Stimulated activated CD4-positive, alpha-beta T cell treated with anti-CD3 and anti-CD28 coated beads, Interleukin-15, amount 100 ng/mL, for 1 hour (primary cell): Measurements from ENCODE around the gene ALAD.

Source experiments
- DNase-seq, 2 donors: peaks; one replicate each; pipeline ENCODE4 v3.0.0-alpha.2; 2020; ENCODE audit warnings: low read depth in 1 of 2, low spot score in 1 of 2

ALAD gene

DNA sequence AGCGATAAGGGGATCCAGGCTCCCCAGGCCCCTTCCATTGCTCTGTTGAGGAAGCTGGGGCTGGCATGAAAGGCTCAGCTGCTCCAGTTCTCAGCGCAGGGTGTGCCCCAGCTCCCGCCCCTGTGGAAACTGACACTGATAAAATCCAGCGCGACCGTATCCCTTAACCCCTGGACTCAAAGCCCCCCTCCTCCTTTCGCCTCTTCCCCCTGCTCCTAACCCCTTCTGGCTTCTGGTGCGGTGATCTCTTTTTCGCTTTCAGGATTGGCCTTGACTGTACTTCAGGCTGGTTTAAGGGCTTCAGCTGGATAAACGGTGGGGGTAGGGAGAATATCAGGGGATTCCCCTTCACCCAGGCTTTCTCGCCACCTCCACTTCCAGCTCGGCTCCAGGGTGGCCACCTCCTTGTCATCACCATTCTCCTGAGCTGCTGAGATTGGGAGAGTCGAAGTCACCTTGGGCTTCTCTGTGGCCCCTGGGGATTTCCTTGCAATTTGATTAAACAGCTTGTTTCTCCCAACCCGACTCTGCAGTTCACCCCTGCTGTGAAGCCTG lies 50.9 kb downstream of the ALAD start:
- DNase-seq = no peak

DNA sequence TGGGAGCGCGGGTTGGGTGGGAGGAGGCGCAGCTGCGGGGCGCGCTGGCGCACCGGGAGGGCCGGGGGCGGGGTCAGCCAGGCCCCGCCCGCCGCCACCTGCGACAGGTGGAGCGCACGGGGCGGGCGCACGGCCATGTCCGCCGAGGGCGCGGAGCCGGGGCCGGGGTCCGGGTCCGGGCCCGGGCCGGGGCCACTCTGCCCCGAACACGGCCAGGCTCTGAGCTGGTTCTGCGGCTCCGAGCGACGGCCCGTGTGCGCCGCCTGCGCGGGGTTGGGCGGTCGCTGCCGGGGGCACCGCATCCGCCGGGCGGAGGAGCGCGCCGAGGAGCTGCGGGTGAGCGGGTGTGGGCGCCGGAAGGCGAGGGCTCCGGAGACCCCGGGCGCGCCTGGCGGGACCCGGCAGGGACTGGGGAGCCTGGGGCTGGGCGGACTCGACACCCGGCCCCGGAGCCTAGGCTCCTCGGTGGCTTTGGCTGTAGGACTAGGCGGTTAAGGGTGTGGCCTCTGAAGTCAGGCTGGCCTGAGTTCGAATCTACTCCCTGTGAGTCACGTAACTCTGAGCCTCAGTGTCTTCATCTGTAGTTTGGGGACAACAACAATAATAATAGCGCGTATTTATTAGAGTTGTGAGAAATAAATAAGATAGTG lies 51.5 kb downstream of the ALAD start, which contains the start of gene BSPRY:
Gene BSPRY (plus strand): TSS at position 97 of the 650 bp plus-strand sequence. CDS start 39 bp downstream, at position 136.
- no peak for DNase-seq

DNA sequence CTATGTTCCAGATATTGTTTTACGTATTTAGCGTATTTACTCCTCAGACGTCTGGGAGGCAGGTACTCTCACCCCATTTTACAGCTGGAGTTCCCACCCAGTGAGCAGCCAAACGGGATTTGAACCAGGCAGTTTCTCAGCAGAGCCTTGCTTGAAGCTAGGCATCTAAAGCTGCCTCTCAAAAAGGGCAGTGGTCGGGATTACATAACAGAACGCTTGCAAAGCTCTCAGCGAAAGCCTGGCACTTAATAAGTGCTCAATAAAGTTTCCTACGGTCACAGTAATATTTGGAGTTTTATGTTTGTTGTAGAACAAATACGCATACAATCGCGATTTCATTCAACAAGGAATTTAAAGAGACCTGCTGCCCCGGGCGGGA lies 52.0 kb downstream of the ALAD start:
- no peak for DNase-seq

DNA sequence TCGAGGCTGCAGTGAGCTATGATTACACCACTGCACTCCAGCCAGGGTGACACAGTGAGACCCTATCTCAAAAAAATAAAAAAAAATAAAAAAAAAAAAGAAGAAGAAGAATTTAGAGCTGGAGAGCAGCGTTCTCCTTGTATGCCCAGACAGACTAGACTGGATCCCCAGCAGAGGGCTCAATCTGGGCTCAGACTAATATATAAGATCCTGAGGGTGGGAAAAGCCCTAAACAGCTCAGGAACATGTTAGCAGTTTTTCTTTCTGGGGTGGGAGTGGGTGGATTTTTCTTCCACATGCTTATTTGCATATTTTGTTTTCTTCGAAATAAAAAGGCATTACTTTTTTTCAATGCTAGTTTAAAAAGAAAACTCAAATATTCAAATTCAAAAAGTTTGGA lies 52.6 kb downstream of the ALAD start:
- no peak for DNase-seq

DNA sequence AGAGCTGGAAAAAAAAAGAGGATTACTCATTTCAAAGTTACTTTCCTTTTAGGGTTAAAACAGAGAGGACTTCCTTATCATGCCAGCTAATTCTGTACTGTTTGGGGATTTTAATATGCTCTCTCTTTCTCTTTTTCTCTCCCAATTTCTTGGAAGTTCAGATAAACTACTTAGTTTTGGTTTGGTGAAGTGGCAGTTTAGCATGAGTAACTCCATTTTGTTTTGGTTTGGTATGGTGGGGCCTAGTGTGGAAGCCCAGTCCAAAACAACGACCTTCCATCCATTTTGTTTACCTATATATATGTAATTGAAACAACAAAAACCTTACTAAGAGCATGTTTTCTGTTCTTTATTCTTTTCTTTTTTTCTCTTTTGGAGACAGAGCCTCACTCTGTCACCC lies 55.4 kb downstream of the ALAD start:
- DNase-seq = no peak

- DNase-seq = no peak
Measured at GRCh38 chr9:113345190-113345589, 55.9 kb downstream of the ALAD start.

DNA sequence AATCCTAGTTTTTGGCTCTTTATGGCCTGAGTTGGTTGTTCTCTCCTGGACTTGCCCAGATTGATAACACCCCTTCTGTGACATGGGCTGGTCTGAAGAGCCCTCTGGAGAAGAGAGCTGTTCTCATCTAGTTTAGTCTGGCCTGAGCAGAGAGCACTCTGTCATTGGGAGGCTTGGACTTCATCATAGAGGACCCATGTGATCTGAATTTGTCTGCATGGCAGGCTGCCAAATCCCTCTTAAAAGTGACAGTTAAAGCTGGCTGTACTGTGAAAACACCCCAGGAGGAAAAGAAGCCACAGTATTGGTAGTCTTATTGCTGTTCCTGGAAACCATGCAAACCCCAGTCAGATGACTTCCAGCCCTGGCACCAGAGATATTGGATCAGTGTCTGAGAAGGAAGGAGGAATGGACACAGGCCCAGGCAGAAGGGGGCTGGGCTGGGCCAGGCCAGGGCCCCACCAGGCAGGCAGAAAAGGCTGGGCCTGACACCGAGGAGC lies 57.3 kb downstream of the ALAD start:
- no peak for DNase-seq

DNA sequence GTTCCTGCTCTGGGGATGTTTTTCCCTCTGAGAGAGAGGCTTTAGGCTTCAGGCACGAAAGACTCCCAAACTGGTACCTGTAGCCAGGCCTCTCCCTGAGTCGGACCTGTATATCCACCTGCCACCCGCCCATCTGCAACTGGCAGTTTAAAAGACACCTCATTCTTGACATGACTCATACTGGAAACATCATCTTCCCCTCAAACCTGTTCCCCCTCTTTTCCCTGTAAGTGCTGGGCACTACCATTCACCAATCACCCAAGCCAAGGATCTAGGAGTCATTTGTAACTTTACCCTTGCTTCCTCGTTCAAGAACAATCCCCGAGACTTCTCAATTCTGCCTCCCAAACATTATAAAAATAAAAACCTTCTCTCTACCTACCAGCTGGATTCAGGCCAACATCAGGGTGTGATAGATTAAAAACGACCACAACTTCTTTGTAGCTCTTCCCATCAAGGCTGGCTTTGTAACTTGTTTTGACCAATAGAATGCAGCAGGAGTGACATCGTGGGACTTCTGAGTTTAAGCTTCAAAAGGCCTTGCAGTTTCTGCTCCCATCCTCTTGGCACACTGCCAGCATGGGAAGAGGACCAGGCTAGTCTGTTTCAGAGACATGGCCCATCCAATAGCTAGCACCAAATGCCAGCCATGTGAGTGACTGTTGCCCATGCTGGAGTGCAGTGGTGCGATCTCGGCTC lies 59.2 kb downstream of the ALAD start:
- no peak for DNase-seq

DNA sequence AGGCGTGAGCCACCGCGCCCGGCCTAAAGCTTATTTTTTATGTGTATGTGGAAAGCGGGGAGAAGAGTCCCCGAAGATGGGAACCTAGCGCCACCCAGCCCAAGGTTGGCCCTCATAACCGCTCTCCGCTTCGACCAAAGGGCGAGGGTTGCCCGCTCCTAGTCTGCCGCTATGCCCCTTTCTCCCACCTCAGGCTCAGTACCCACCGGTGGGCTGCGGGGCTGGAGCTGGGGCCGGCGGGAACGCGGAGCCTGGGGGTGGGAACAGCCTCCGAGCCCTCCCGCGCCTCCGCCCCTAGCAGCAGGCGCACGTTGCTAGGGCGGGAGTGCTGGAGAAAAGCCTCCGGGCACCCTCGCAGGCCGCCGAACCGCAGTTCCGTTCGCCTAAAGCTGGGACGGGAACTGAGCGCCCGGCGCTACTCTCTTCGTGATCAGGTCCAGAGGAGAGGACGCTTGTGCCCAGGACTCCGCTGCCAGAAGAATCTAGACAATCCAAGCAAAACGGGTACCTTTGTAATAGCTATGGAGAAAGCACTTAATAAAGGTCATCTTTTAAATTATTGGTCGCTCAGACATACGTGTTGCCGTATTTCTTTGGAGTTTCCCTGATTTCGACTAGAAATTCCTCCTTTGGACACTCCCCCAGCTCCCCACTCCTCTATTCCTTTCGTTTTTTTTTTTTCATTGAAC lies 60.9 kb downstream of the ALAD start, which contains the start of gene WDR31:
Gene WDR31 (minus strand): TSS at position 265 of the 689 bp plus-strand sequence. CDS start 8,253 bp downstream, outside the sequence.
- peak; percentile 54 to 76 for DNase-seq

DNA sequence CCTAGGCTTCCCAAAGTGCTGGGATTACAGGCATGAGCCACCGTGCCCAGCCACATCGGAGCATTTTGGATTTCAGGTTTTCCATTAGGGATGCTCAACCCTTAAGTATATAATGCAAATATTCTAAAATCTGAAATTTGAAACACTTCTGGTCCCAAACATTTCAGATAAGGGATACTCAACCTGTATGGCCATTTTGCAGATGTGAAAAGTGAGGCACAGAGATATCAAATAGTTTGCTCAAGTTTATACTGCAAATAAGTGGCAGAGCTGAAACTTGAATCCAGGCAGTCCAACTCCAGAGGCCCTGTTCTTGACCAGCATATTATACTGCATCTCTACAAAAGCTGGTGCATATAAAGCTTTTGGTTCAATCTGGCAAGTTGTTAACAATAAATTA lies 63.4 kb downstream of the ALAD start:
- DNase-seq = no peak
